Fibroblast of lung (primary cell): Measurements from ENCODE around the gene TMEFF2.

Source experiments
- EZH2 ChIP-seq: IDR thresholded peaks from 2 replicates; pipeline ENCODE4 v1.5.1; 2012; ENCODE audit warnings: low read length, control low read depth, mild to moderate bottlenecking; ENCODE audit errors: missing control alignments
- TF ChIP-seq, protein P1 (sequence below), 2 donors: IDR thresholded peaks in 1 of 2; conservative IDR thresholded peaks in 1 of 2; 1 replicate in 1 of 2; 2 replicates in 1 of 2; pipeline ENCODE4 v1.5.1; 2011 to 2012; ENCODE audit warnings: low read length in 2 of 2, control low read depth in 1 of 2, inconsistent platforms in 1 of 2, low read depth in 1 of 2, mild to moderate bottlenecking in 1 of 2

DNA sequence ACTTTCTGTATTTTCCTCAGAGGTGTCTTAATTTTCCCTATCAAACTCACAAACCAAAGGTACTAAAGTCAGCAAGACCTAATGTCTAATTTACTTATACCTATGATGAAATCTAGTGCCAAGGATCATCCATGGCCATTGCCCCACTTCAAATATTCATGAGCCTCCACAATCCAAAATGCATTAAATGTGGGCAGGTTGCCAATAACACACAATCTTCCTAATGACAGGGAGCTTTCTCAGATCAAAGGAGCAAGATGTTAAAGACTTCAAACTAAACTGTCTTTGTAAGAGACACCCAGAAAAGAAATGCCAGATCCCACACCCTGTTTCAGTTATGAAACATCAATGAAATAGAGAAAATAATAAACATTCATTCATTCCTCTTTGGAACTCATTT, 143.2 kb downstream of the TMEFF2 start:
- no peak for TF ChIP-seq EZH2
- TF ChIP-seq, protein P1, sequence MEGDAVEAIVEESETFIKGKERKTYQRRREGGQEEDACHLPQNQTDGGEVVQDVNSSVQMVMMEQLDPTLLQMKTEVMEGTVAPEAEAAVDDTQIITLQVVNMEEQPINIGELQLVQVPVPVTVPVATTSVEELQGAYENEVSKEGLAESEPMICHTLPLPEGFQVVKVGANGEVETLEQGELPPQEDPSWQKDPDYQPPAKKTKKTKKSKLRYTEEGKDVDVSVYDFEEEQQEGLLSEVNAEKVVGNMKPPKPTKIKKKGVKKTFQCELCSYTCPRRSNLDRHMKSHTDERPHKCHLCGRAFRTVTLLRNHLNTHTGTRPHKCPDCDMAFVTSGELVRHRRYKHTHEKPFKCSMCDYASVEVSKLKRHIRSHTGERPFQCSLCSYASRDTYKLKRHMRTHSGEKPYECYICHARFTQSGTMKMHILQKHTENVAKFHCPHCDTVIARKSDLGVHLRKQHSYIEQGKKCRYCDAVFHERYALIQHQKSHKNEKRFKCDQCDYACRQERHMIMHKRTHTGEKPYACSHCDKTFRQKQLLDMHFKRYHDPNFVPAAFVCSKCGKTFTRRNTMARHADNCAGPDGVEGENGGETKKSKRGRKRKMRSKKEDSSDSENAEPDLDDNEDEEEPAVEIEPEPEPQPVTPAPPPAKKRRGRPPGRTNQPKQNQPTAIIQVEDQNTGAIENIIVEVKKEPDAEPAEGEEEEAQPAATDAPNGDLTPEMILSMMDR (conservative IDR thresholded peaks at IDR 0.05 in 1 of 2, IDR thresholded peaks at IDR 0.05 in 1 of 2; ENCODE audit: low read depth in 1 of 2, low read length in 2 of 2): no peak
